Activated CD4-positive, alpha-beta memory T cell treated with anti-CD3 and anti-CD28 coated beads for 36 hours (primary cell): Measurements from ENCODE around the gene TLNRD1. TPM values are rescaled to one million over a fixed set of nuclear protein-coding genes. Genes with fewer than 3 reads are reported as not detected.

ENCODE experiments used
- CTCF ChIA-PET: fragments of 350-600 bp; sonication (Branson Sonifier 250); formaldehyde crosslinking; loops from one replicate; lab custom pipeline; 2021; ENCODE audit warnings: antibody characterized with exemption, inconsistent platforms; lab: Charles Lee
- POLR2A ChIA-PET: fragments of 350-600 bp; sonication (Branson Sonifier 250); formaldehyde crosslinking; loops from one replicate; lab custom pipeline; 2021; ENCODE audit warnings: antibody characterized with exemption; lab: Charles Lee
- DNase-seq: peaks from one replicate; pipeline ENCODE4 v3.0.0-alpha.2; 2020
- H3K27ac Mint-ChIP-seq: one replicate; pipeline ENCODE4 v1.8.0; 2021; ENCODE audit warnings: mixed read lengths
- H3K27me3 Mint-ChIP-seq: one replicate; pipeline ENCODE4 v1.8.0; 2021; ENCODE audit warnings: mixed read lengths
- H3K36me3 Mint-ChIP-seq: one replicate; pipeline ENCODE4 v1.8.0; 2021; ENCODE audit warnings: mixed read lengths
- H3K4me1 Mint-ChIP-seq: one replicate; pipeline ENCODE4 v1.8.0; 2021; ENCODE audit warnings: low read depth, mixed read lengths
- H3K4me3 Mint-ChIP-seq: one replicate; pipeline ENCODE4 v1.8.0; 2021; ENCODE audit warnings: mild to moderate bottlenecking, mixed read lengths
- H3K9me3 Mint-ChIP-seq: one replicate; pipeline ENCODE4 v1.8.0; 2021; ENCODE audit warnings: mixed read lengths
- intact Hi-C: fragments of 100-400 bp; cut with micrococcal nuclease; formaldehyde crosslinking; loops from one replicate; pipeline ENCODE4 v1.15.1; 2023
- microRNA-seq: library from miRNA; unstranded; fragments of <30 nt; microRNA quantifications from one replicate; pipeline ENCODE4 v1.2.0, GENCODE V29; 2022; ENCODE audit warnings: borderline number of aligned reads, borderline microRNAs expressed, borderline replicate concordance
- total RNA-seq, 2 experiments: library from RNA; stranded (reverse); gene quantifications; one replicate each; pipeline ENCODE4 v1.2.3, GENCODE V29; 2021

Gene TLNRD1
- total RNA-seq, 2 experiments from 2014 or later, result 23.5 to 25.4 TPM

- no peak overlapping the region for H3K27ac Mint-ChIP-seq
- intact Hi-C loops, result no loop called here
- CTCF ChIA-PET, result interaction anchor here (0.6 to 1.1 kb wide), 2 partner anchors 11 to 60 kb away, joined by 3 read pairs; no protein-coding TSS in a partner anchor
- H3K27me3 Mint-ChIP-seq, result no peaks in the 10 kb centered on the region
- no peak for DNase-seq
- peaks cover 4% of the 10 kb centered on the region for H3K4me1 Mint-ChIP-seq
- H3K9me3 Mint-ChIP-seq, result peaks cover 8% of the 10 kb centered on the region
- POLR2A ChIA-PET, result no interaction called here
- H3K36me3 Mint-ChIP-seq, result no peaks in the 10 kb centered on the region
- H3K4me3 Mint-ChIP-seq, result no peak overlapping the region
Observed at GRCh38 chr15:81047928-81048327, 47.2 kb downstream of the TLNRD1 start.

- intact Hi-C loops, result no loop called here
- Mint-ChIP-seq H3K4me3 (no peak overlapping the region), H3K27me3 (no peaks in the 10 kb centered on the region), H3K27ac (no peak overlapping the region), H3K9me3 (peaks cover 8% of the 10 kb centered on the region), H3K4me1 (peaks cover 4% of the 10 kb centered on the region), H3K36me3 (no peaks in the 10 kb centered on the region)
- ChIA-PET POLR2A (no interaction called here), CTCF (no interaction called here)
- DNase-seq, result no peak
Observed at GRCh38 chr15:81049835-81050234, 49.1 kb downstream of the TLNRD1 start.

DNA sequence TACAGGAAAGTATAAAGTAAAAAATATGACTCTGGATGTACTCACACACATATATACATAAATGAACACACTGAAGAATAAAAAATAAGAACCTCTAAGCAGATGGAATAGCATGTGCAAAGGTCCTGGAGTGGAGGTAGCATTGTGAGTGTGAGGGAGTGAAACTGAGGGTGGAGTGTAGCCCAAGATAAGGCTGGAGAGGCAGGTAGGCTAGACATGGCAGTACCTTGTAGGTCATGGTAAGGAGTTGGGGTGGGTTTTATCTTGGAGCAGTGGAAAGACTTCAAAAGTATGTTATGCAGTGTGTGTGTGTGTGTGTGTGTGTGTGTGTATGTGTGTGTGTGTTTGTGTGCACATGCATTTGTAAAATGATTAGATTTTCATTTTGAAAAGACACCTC, 49.5 kb downstream of the TLNRD1 start:
- no peak overlapping the region for H3K27ac Mint-ChIP-seq
- no peak for DNase-seq
- ChIA-PET CTCF (interaction anchor here (1.4 kb wide), 1 partner anchor 216 kb away, joined by 4 read pairs; no protein-coding TSS in a partner anchor), POLR2A (no interaction called here)
- H3K4me1 Mint-ChIP-seq, result peaks cover 4% of the 10 kb centered on the region
- no peaks in the 10 kb centered on the region for H3K36me3 Mint-ChIP-seq
- H3K9me3 Mint-ChIP-seq, result peaks cover 8% of the 10 kb centered on the region
- H3K27me3 Mint-ChIP-seq, result no peaks in the 10 kb centered on the region
- H3K4me3 Mint-ChIP-seq, result no peak overlapping the region
- intact Hi-C loops, result no loop called here

GRCh38 chr15:81050805-81051204, 50.1 kb downstream of the TLNRD1 start:
- H3K27me3 Mint-ChIP-seq, result no peaks in the 10 kb centered on the region
- no peak overlapping the region for H3K4me3 Mint-ChIP-seq
- no peak overlapping the region for H3K27ac Mint-ChIP-seq
- H3K36me3 Mint-ChIP-seq, result no peaks in the 10 kb centered on the region
- peaks cover 6% of the 10 kb centered on the region for H3K9me3 Mint-ChIP-seq
- ChIA-PET POLR2A (no interaction called here), CTCF (interaction anchor here (1.4 kb wide), 1 partner anchor 215 kb away, joined by 4 read pairs; no protein-coding TSS in a partner anchor)
- intact Hi-C loops, result no loop called here
- peaks cover 4% of the 10 kb centered on the region for H3K4me1 Mint-ChIP-seq
- DNase-seq, result no peak

- H3K4me1 Mint-ChIP-seq, result peaks cover 4% of the 10 kb centered on the region
- no peak overlapping the region for H3K4me3 Mint-ChIP-seq
- H3K27ac Mint-ChIP-seq, result no peak overlapping the region
- no peaks in the 10 kb centered on the region for H3K9me3 Mint-ChIP-seq
- DNase-seq, result no peak
- intact Hi-C loops, result no loop called here
- H3K36me3 Mint-ChIP-seq, result no peaks in the 10 kb centered on the region
- no peaks in the 10 kb centered on the region for H3K27me3 Mint-ChIP-seq
- ChIA-PET POLR2A (no interaction called here), CTCF (no interaction called here)
Observed at GRCh38 chr15:81052046-81052445, 51.3 kb downstream of the TLNRD1 start.

GRCh38 chr15:81053621-81054020, 52.9 kb downstream of the TLNRD1 start:
- no peak for DNase-seq
- Mint-ChIP-seq H3K27me3 (no peaks in the 10 kb centered on the region), H3K27ac (no peak overlapping the region), H3K4me3 (no peak overlapping the region), H3K4me1 (peaks cover 4% of the 10 kb centered on the region), H3K9me3 (no peaks in the 10 kb centered on the region), H3K36me3 (no peaks in the 10 kb centered on the region)
- intact Hi-C loops, result no loop called here
- ChIA-PET POLR2A (no interaction called here), CTCF (no interaction called here)

DNA sequence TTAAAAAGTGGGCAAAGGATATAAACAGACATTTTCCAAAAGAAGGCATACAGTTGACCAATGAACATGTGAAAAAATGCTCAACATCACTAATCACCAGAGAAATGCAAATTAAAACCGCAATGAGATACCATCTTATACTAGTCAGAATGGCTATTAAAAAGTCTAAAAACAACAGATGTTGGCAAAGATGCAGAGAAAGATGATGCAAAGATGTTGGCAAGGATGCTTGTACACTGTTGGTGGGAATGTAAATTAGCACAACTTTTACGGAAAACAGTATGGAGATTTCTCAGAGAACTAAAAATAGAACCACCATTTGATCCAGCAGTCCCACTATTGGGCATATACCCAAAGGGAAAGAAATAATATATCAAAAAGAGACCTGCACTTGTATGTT, 53.5 kb downstream of the TLNRD1 start:
- ChIA-PET POLR2A (no interaction called here), CTCF (no interaction called here)
- H3K36me3 Mint-ChIP-seq, result no peaks in the 10 kb centered on the region
- no peaks in the 10 kb centered on the region for H3K27me3 Mint-ChIP-seq
- H3K9me3 Mint-ChIP-seq, result no peaks in the 10 kb centered on the region
- no peak overlapping the region for H3K27ac Mint-ChIP-seq
- intact Hi-C loops, result no loop called here
- DNase-seq, result no peak
- H3K4me3 Mint-ChIP-seq, result no peak overlapping the region
- H3K4me1 Mint-ChIP-seq, result peaks cover 4% of the 10 kb centered on the region

Small RNAs within 50 kb of the gene (microRNA-seq; reads per million reads assigned to microRNA genes)
- not detected for gene MIR4514

Other genes with a start within 250 kb of the TLNRD1 start
- gene CEMIP, start 221.6 kb upstream of the TLNRD1 start, total RNA-seq, result under 1 TPM in 1 of 2 experiments, not detected in 1; 0.07 TPM
- 10 to 100 TPM; 20.0 to 20.5 TPM for gene MESD, start 11.1 kb upstream of the TLNRD1 start, total RNA-seq
- not detected for gene CFAP161, start 133.3 kb downstream of the TLNRD1 start, total RNA-seq
- 10 to 100 TPM; 58.8 to 63.1 TPM for gene IL16, start 196.0 kb downstream of the TLNRD1 start, total RNA-seq